MM.1S (cell line): ENCODE results near the gene SRRM1.

Experiments
- DNase-seq: peaks from one replicate; pipeline ENCODE4 v3.0.0-alpha.2; 2015
- H2AFZ ChIP-seq: fragments of 300-600 bp; sonication (generic); 2 replicates; pipeline ENCODE4 v1.6.0; 2016; ENCODE audit warnings: antibody characterized with exemption, low read length
- H3F3A ChIP-seq: fragments of 300-600 bp; sonication (generic); 2 replicates; pipeline ENCODE4 v1.6.1; 2016; ENCODE audit warnings: mild to moderate bottlenecking, antibody characterized with exemption, low read length, moderate library complexity, mixed read lengths; ENCODE audit not compliant: insufficient read depth
- H3K27ac ChIP-seq: fragments of 300-600 bp; sonication (generic); 2 replicates; pipeline ENCODE4 v1.5.1; 2016; ENCODE audit warnings: mild to moderate bottlenecking, low read length
- H3K27me3 ChIP-seq: fragments of 300-600 bp; sonication (generic); replicated peaks from 2 replicates; pipeline ENCODE4 v1.6.0; 2016; ENCODE audit warnings: low read length; ENCODE audit not compliant: insufficient read depth
- H3K36me3 ChIP-seq: fragments of 300-600 bp; sonication (generic); replicated peaks from 2 replicates; pipeline ENCODE4 v1.6.1; 2016; ENCODE audit warnings: mild to moderate bottlenecking, low read length, mixed read lengths; ENCODE audit not compliant: insufficient read depth
- H3K4me1 ChIP-seq: fragments of 300-600 bp; sonication (generic); 2 replicates; pipeline ENCODE4 v1.6.1; 2016; ENCODE audit warnings: low read length, mixed read lengths
- H3K4me2 ChIP-seq: fragments of 300-600 bp; sonication (generic); 2 replicates; pipeline ENCODE4 v1.6.0; 2016; ENCODE audit warnings: low read depth, low read length
- H3K4me3 ChIP-seq: fragments of 300-600 bp; sonication (generic); 2 replicates; pipeline ENCODE4 v1.5.1; 2016; ENCODE audit warnings: low read length, mixed read lengths
- H3K79me2 ChIP-seq: fragments of 300-600 bp; sonication (generic); 2 replicates; pipeline ENCODE4 v1.6.1; 2016; ENCODE audit warnings: mixed run types, low read length, mixed read lengths
- H3K9ac ChIP-seq: fragments of 300-600 bp; sonication (generic); 2 replicates; pipeline ENCODE4 v1.6.1; 2016; ENCODE audit warnings: low read length, mixed read lengths
- H3K9me2 ChIP-seq: fragments of 300-600 bp; sonication (generic); replicated peaks from 2 replicates; pipeline ENCODE4 v1.6.1; 2016; ENCODE audit warnings: mild to moderate bottlenecking, low read length, mixed read lengths; ENCODE audit not compliant: insufficient read depth
- H3K9me3 ChIP-seq: fragments of 300-600 bp; sonication (generic); replicated peaks from 2 replicates; pipeline ENCODE4 v1.6.1; 2016; ENCODE audit warnings: mild to moderate bottlenecking, low read length, mixed read lengths; ENCODE audit not compliant: insufficient read depth
- H4K20me1 ChIP-seq: fragments of 300-600 bp; sonication (generic); 2 replicates; pipeline ENCODE4 v1.6.1; 2016; ENCODE audit warnings: mild to moderate bottlenecking, low read length, moderate library complexity, mixed read lengths; ENCODE audit not compliant: insufficient read depth
- CTCF ChIP-seq: fragments of 300-600 bp; sonication (generic); IDR thresholded peaks from 2 replicates; pipeline ENCODE4 v1.5.1; 2016; ENCODE audit warnings: antibody characterized with exemption, low read length, mixed read lengths
- EZH2 ChIP-seq: fragments of 300-600 bp; sonication (generic); optimal IDR thresholded peaks from 2 replicates; pipeline ENCODE3; 2017; ENCODE audit warnings: low read depth, mild to moderate bottlenecking, antibody characterized with exemption, low read length, mixed read lengths
- EZH2phosphoT487 ChIP-seq: fragments of 300-600 bp; sonication (generic); IDR thresholded peaks from 2 replicates; pipeline ENCODE4 v1.6.1; 2018; ENCODE audit warnings: antibody characterized with exemption, low read length

Gene SRRM1

GRCh38 chr1:24713736-24714135 lies 70.6 kb downstream of the SRRM1 start:
- DNase-seq: no peak
- no peak overlapping the region for H3K4me3 ChIP-seq
- TF ChIP-seq EZH2phosphoT487 (no peak), EZH2 (no peak), CTCF (no peak)
- no peak overlapping the region for H3K4me2 ChIP-seq
- H3F3A ChIP-seq: no peaks in the 10 kb centered on the region
- H3K9ac ChIP-seq: no peak overlapping the region
- H3K4me1 ChIP-seq: no peaks in the 10 kb centered on the region
- H3K9me3 ChIP-seq: no peaks in the 10 kb centered on the region
- no peak overlapping the region for H3K27ac ChIP-seq
- no peaks in the 10 kb centered on the region for H3K79me2 ChIP-seq
- no peak overlapping the region for H2AFZ ChIP-seq
- no peaks in the 10 kb centered on the region for H3K36me3 ChIP-seq
- no peaks in the 10 kb centered on the region for H3K27me3 ChIP-seq
- H4K20me1 ChIP-seq: no peaks in the 10 kb centered on the region
- no peaks in the 10 kb centered on the region for H3K9me2 ChIP-seq

GRCh38 chr1:24714859-24715520 lies 71.9 kb downstream of the SRRM1 start:
- Histone ChIP-seq H3K79me2 (no peaks in the 10 kb centered on the region), H3K4me3 (no peak overlapping the region), H3K27me3 (no peaks in the 10 kb centered on the region), H3K4me2 (no peak overlapping the region), H3K36me3 (no peaks in the 10 kb centered on the region), H3K27ac (no peak overlapping the region), H2AFZ (no peak overlapping the region), H3K4me1 (no peaks in the 10 kb centered on the region), H4K20me1 (no peaks in the 10 kb centered on the region), H3K9me3 (no peaks in the 10 kb centered on the region), H3F3A (no peaks in the 10 kb centered on the region), H3K9ac (no peak overlapping the region), H3K9me2 (no peaks in the 10 kb centered on the region)
- TF ChIP-seq EZH2 (no peak), EZH2phosphoT487 (no peak), CTCF (no peak)
- DNase-seq: no peak

GRCh38 chr1:24715658-24716057 lies 72.6 kb downstream of the SRRM1 start:
- Histone ChIP-seq H3F3A (no peaks in the 10 kb centered on the region), H3K4me3 (no peak overlapping the region), H3K36me3 (no peaks in the 10 kb centered on the region), H3K27ac (no peak overlapping the region), H3K27me3 (no peaks in the 10 kb centered on the region), H3K4me2 (no peak overlapping the region), H2AFZ (no peak overlapping the region), H4K20me1 (no peaks in the 10 kb centered on the region), H3K9ac (no peak overlapping the region), H3K79me2 (no peaks in the 10 kb centered on the region), H3K9me2 (no peaks in the 10 kb centered on the region), H3K9me3 (no peaks in the 10 kb centered on the region), H3K4me1 (no peaks in the 10 kb centered on the region)
- no peak for DNase-seq
- TF ChIP-seq EZH2 (no peak), CTCF (no peak), EZH2phosphoT487 (no peak)
